GM12878 (cell line): ENCODE results near the gene SDK2. TPM values are rescaled to one million over a fixed set of nuclear protein-coding genes. Genes with fewer than 3 reads are reported as not detected.

Experiments used
- ATAC-seq: fragments of 200-7000 bp; cut with Tn5 transposase; 3 replicates; pipeline ENCODE4 v1.9.1; 2020; ENCODE audit warnings: mild to moderate bottlenecking, moderate library complexity
- BruUV-seq: library from RNA; stranded (reverse); fragments of 400-500 nt; replicated peaks from 2 replicates; lab custom pipeline; 2021; lab: Mats Ljungman, UMichigan
- CTCF ChIA-PET: fragments of 300-600 bp; sonication (Branson Sonifier 250); formaldehyde crosslinking; extraction: SDS; loops from one replicate; lab custom pipeline; 2021; ENCODE audit warnings: inconsistent platforms; lab: Yijun Ruan, JAX
- POLR2A ChIA-PET: fragments of 350-600 bp; formaldehyde crosslinking; extraction: SDS; loops from one replicate; lab custom pipeline; 2021; ENCODE audit warnings: inconsistent platforms; lab: Charles Lee
- RAD21 ChIA-PET: fragments of 300-600 bp; sonication (Branson Sonifier 250); formaldehyde crosslinking; loops from one replicate; lab custom pipeline; 2023; ENCODE audit warnings: antibody characterized with exemption; ENCODE audit not compliant: unreplicated experiment; lab: Charles Lee
- SMC1A ChIA-PET: fragments of 300-600 bp; sonication (Branson Sonifier 250); formaldehyde crosslinking; loops from one replicate; lab custom pipeline; 2023; ENCODE audit not compliant: unreplicated experiment, uncharacterized antibody; lab: Charles Lee
- DNase-seq: peaks from one replicate; pipeline ENCODE4 v3.0.0-alpha.2; 2011; ENCODE audit warnings: low read depth, low spot score
- FAIRE-seq: peaks from 3 replicates; lab custom pipeline; 2011; peaks lifted over from hg19 to GRCh38; lab: Jason Lieb, UNC
- H2AFZ ChIP-seq: 2 replicates; pipeline ENCODE4 v1.6.0; 2011; ENCODE audit warnings: low read depth, low read length, control low read depth; ENCODE audit not compliant: control insufficient read depth
- H3K27ac ChIP-seq: 2 replicates; pipeline ENCODE4 v1.5.1; 2011; ENCODE audit warnings: control low read depth; ENCODE audit not compliant: control insufficient read depth, insufficient read depth
- H3K27me3 ChIP-seq, 2 experiments: replicated peaks in 1 of 2; 2 replicates each; pipeline versions ENCODE4 v1.6.0 to v1.6.1; 2011; ENCODE audit warnings: low read length in 1 of 2; ENCODE audit not compliant: control insufficient read depth in 2 of 2, insufficient read depth in 2 of 2
- H3K36me3 ChIP-seq, 2 experiments: 2 replicates each; pipeline ENCODE4 v1.5.1; 2011; ENCODE audit warnings: low read length in 1 of 2; ENCODE audit not compliant: control insufficient read depth in 2 of 2, insufficient read depth in 2 of 2
- H3K4me1 ChIP-seq: 2 replicates; pipeline ENCODE4 v1.6.1; 2011; ENCODE audit warnings: mild to moderate bottlenecking, low read length, moderate library complexity, mixed read lengths; ENCODE audit not compliant: control insufficient read depth, insufficient read depth
- H3K4me2 ChIP-seq: 2 replicates; pipeline ENCODE4 v1.6.0; 2011; ENCODE audit warnings: control low read depth; ENCODE audit not compliant: control insufficient read depth, insufficient read depth
- H3K4me3 ChIP-seq: fragments of 200-600 bp; sonication (generic); 2 replicates; pipeline ENCODE4 v1.5.1; 2016
- H3K79me2 ChIP-seq: 2 replicates; pipeline ENCODE4 v1.6.0; 2011; ENCODE audit warnings: low read length; ENCODE audit not compliant: control insufficient read depth, insufficient read depth
- H3K9ac ChIP-seq: 2 replicates; pipeline ENCODE4 v1.8.0; 2011; ENCODE audit warnings: low read length, control low read depth, mixed read lengths; ENCODE audit not compliant: control insufficient read depth, insufficient read depth
- H3K9me3 ChIP-seq: replicated peaks from 3 replicates; pipeline ENCODE4 v1.5.1; 2011; ENCODE audit warnings: mild to moderate bottlenecking, low read length; ENCODE audit not compliant: control insufficient read depth, insufficient read depth
- H4K20me1 ChIP-seq: 2 replicates; pipeline ENCODE4 v1.6.0; 2011; ENCODE audit not compliant: control insufficient read depth, insufficient read depth
- ASH2L ChIP-seq: fragments of 300-600, 200-600 bp; sonication (generic); IDR thresholded peaks from 2 replicates; pipeline ENCODE4 v1.6.1; 2017; ENCODE audit warnings: low read depth, mild to moderate bottlenecking, borderline replicate concordance
- EP300 ChIP-seq, 2 experiments: fragments of 150-350 bp in 1 of 2; IDR thresholded peaks; 2 replicates each; pipeline ENCODE4 v1.6.1; 2011 to 2012; ENCODE audit warnings: low read depth in 2 of 2, low read length in 2 of 2, borderline replicate concordance in 1 of 2, improper control_type of control experiment in 1 of 2, inconsistent platforms in 1 of 2; ENCODE audit not compliant: control insufficient read depth in 1 of 2
- HCFC1 ChIP-seq: fragments of 150-350 bp; IDR thresholded peaks from 2 replicates; pipeline ENCODE4 v1.6.1; 2014; ENCODE audit warnings: low read length
- JUNB ChIP-seq: IDR thresholded peaks from 2 replicates; pipeline ENCODE4 v1.6.1; 2016; ENCODE audit warnings: antibody characterized with exemption, mild to moderate bottlenecking
- KAT2A ChIP-seq: conservative IDR thresholded peaks from 2 replicates; pipeline ENCODE4 v1.6.1; 2011; ENCODE audit warnings: low read depth, low read length; ENCODE audit not compliant: control insufficient read depth
- RBBP5 ChIP-seq: fragments of 200-600 bp; sonication (generic); conservative IDR thresholded peaks from 2 replicates; pipeline ENCODE4 v1.6.1; 2016
- SIX5 ChIP-seq: IDR thresholded peaks from 2 replicates; pipeline ENCODE4 v1.6.1; 2011; ENCODE audit warnings: mild to moderate bottlenecking, low read depth, low read length, moderate library complexity; ENCODE audit not compliant: severe bottlenecking
- SRF ChIP-seq, 2 experiments: IDR thresholded peaks; 2 replicates each; pipeline ENCODE4 v1.6.1; 2011; ENCODE audit warnings: low read depth in 2 of 2, low read length in 2 of 2, mild to moderate bottlenecking in 1 of 2, moderate library complexity in 1 of 2
- STAT1 ChIP-seq: fragments of 450-650 bp; conservative IDR thresholded peaks from 2 replicates; pipeline ENCODE4 v1.6.1; 2014; ENCODE audit warnings: antibody characterized with exemption, mild to moderate bottlenecking
- STAT3 ChIP-seq: IDR thresholded peaks from 2 replicates; pipeline ENCODE4 v1.6.1; 2011; ENCODE audit warnings: low read depth, low read length, improper control_type of control experiment
- YBX1 ChIP-seq: fragments of 450-650 bp; IDR thresholded peaks from 2 replicates; pipeline ENCODE4 v1.6.1; 2016; ENCODE audit warnings: antibody characterized with exemption
- ZNF207 ChIP-seq: fragments of 450-650 bp; IDR thresholded peaks from 2 replicates; pipeline ENCODE4 v1.6.1; 2014; ENCODE audit warnings: antibody characterized with exemption, mild to moderate bottlenecking, borderline replicate concordance
- ZNF24 ChIP-seq: fragments of 450-650 bp; IDR thresholded peaks from 2 replicates; pipeline ENCODE4 v1.6.1; 2017; ENCODE audit warnings: antibody characterized with exemption, mild to moderate bottlenecking
- ZNF384 ChIP-seq: IDR thresholded peaks from 2 replicates; pipeline ENCODE4 v1.6.1; 2012; ENCODE audit warnings: low read depth, mild to moderate bottlenecking, low read length, improper control_type of control experiment, borderline replicate concordance
- WGBS: methylation state at CpG from one replicate; pipeline ENCODE4 v1.1.6; 2016; ENCODE audit warnings: low lambda C conversion rate; ENCODE audit not compliant: insufficient replicate concordance, insufficient coverage; ENCODE audit errors: missing lambda C conversion rate; 5-methylcytosine and 5-hydroxymethylcytosine counted together
- in situ Hi-C: fragments of 300-500 bp; cut with MboI; formaldehyde crosslinking; loops from 9 replicates; pipeline ENCODE4 v1.14.3; 2018; ENCODE audit warnings: mixed read lengths
- intact Hi-C: fragments of 100-400 bp; cut with micrococcal nuclease; formaldehyde crosslinking; loops from one replicate; pipeline ENCODE4 v1.14.2; 2022; ENCODE audit not compliant: unreplicated experiment
- polyA plus RNA-seq, 11 experiments: library from polyadenylated mRNA; depleted of rRNA in 4 of 11; unstranded in 6 of 11; stranded (reverse) in 5 of 11; fragments of >200 nt; fragmentation: Nextera tagmentation in 4 of 11; fragmentation: Illumina TruSeq in 1 of 11; extraction: Ambion mirVana in 4 of 11; extraction: Trizol in 1 of 11; gene quantifications; 1 replicate in 1 of 11; 2 replicates in 10 of 11; pipeline versions ENCODE4 v1.2.1 to v1.2.3, GENCODE V29; 2011 to 2016; ENCODE audit warnings: inconsistent platforms in 2 of 11, missing spikeins in 2 of 11, low read depth in 1 of 11
- total RNA-seq, 4 experiments: library from RNA; depleted of rRNA in 3 of 4; stranded (reverse); fragments of >200 nt in 3 of 4; fragmentation: Illumina TruSeq in 1 of 4; extraction: Trizol in 1 of 4; gene quantifications; 2 replicates each; pipeline versions ENCODE4 v1.2.1 to v1.2.3, GENCODE V29; 2013 to 2021
- TF ChIP-seq, protein P1 (sequence below): IDR thresholded peaks from 2 replicates; pipeline ENCODE4 v1.6.1; 2012; ENCODE audit warnings: low read depth, low read length, improper control_type of control experiment
- TF ChIP-seq, protein P2 (sequence below): IDR thresholded peaks from 2 replicates; pipeline ENCODE4 v1.6.1; 2012; ENCODE audit warnings: low read depth, low read length, improper control_type of control experiment

SDK2 gene
- total and polyA plus RNA-seq, 10 of the 15 experiments (the other 5 are each of a cell fraction or from before 2014, with no cell fraction given): 0.03 to 0.08 (median 0.03) TPM; not detected in 7

DNA sequence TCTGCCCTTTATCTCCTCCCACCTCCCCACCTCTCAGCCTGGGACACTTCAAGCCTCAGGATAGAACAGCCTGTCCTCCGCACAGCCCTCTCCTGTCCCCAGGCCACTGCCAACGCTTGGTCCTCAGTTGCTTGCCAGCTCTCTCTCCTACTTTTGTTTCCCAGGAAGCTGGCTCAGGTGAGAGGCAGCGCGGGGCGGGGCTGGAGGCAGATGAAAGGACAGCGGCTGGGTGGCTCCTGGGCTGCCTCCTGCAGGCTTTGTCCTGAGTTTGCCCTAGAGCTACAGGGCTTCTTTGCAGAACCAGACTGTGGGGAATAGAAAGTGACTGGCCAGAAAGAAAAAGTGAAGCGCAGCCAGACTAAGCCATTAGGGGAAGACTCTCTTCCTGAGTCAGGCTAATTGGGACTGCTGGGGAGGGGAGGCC lies 284.2 kb downstream of the SDK2 start:
- DNase-seq (no peak), FAIRE-seq (no peak), ATAC-seq (peak; percentile 64)
- WGBS: 41% methylated on average over 7 of the region's 7 CpGs
- H4K20me1 ChIP-seq: no peaks in the 10 kb centered on the region
- H2AFZ ChIP-seq: no peak overlapping the region
- H3K4me1 ChIP-seq: no peaks in the 10 kb centered on the region
- ChIA-PET CTCF (interaction anchor here (0.7 to 0.9 kb wide), 4 partner anchors 9 to 168 kb away, joined by 3 to 4 read pairs (median 3); no protein-coding TSS in a partner anchor), SMC1A (interaction anchor here (0.6 to 1.0 kb wide), 2 partner anchors 15 to 1063 kb away, joined by 3 read pairs; no protein-coding TSS in a partner anchor), RAD21 (interaction anchor here (0.7 kb wide), 2 partner anchors 62 to 342 kb away, joined by 3 to 4 read pairs; no protein-coding TSS in a partner anchor), POLR2A (interaction anchor here (0.7 to 1.2 kb wide), 2 partner anchors 47 to 1721 kb away, joined by 7 to 9 read pairs; no protein-coding TSS in a partner anchor)
- no peak overlapping the region for H3K4me2 ChIP-seq
- no peak overlapping the region for H3K9ac ChIP-seq
- H3K9me3 ChIP-seq: no peaks in the 10 kb centered on the region
- no TSS peak for BruUV-seq
- intact Hi-C loops: no loop called here
- TF ChIP-seq SRF (IDR thresholded peaks at IDR 0.05; ENCODE audit: low read depth in 2 of 2, low read length in 2 of 2): no peak
- no peak for TF ChIP-seq STAT3
- no peaks in the 10 kb centered on the region for H3K36me3 ChIP-seq
- no peaks in the 10 kb centered on the region for H3K79me2 ChIP-seq
- no peak overlapping the region for H3K4me3 ChIP-seq
- no peaks in the 10 kb centered on the region; a peak in 1 of 4 replicates for H3K27me3 ChIP-seq
- in situ Hi-C loops: no loop called here
- H3K27ac ChIP-seq: no peak overlapping the region

DNA sequence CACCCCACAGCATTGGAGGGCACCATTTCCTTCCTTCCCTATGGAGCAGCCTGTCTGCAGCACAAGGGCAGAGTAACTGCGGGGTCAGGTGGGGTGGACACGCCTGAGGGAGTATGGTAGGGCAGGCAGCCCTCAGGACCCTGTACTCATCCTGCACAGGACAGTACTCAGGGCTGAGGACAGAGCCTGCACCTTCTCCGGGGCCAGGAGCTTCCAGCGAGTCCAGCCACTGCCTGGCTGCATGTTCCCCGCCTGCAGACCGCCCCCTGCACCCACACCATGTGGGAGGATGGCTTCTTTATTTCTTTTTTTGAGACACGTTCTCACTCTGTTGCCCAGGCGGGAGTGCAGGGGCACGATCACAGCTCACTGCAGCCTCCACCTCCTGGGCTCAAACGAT lies 284.9 kb downstream of the SDK2 start:
- H3K27me3 ChIP-seq: no peaks in the 10 kb centered on the region; a peak in 1 of 4 replicates
- no peaks in the 10 kb centered on the region for H3K36me3 ChIP-seq
- in situ Hi-C loops: no loop called here
- BruUV-seq: no TSS peak
- H3K9me3 ChIP-seq: no peaks in the 10 kb centered on the region
- no peak overlapping the region for H2AFZ ChIP-seq
- ATAC-seq: peak; percentile 13; the same call in 1 of the 3 replicates
- RAD21 ChIA-PET: no interaction called here
- no peak overlapping the region for H3K4me3 ChIP-seq
- H3K27ac ChIP-seq: no peak overlapping the region
- POLR2A ChIA-PET: no interaction called here
- no peak for FAIRE-seq
- CTCF ChIA-PET: interaction anchor here (0.7 kb wide), 1 partner anchor 10 kb away, joined by 3 read pairs; no protein-coding TSS in a partner anchor
- no peaks in the 10 kb centered on the region for H3K4me1 ChIP-seq
- intact Hi-C loops: no loop called here
- SMC1A ChIA-PET: interaction anchor here (0.6 to 1.0 kb wide), 2 partner anchors 15 to 1064 kb away, joined by 3 read pairs; no protein-coding TSS in a partner anchor
- 9% methylated on average over 10 of the region's 10 CpGs for WGBS
- H4K20me1 ChIP-seq: no peaks in the 10 kb centered on the region
- no peak for DNase-seq
- no peaks in the 10 kb centered on the region for H3K79me2 ChIP-seq
- H3K9ac ChIP-seq: no peak overlapping the region
- H3K4me2 ChIP-seq: no peak overlapping the region
- TF ChIP-seq, protein P1, sequence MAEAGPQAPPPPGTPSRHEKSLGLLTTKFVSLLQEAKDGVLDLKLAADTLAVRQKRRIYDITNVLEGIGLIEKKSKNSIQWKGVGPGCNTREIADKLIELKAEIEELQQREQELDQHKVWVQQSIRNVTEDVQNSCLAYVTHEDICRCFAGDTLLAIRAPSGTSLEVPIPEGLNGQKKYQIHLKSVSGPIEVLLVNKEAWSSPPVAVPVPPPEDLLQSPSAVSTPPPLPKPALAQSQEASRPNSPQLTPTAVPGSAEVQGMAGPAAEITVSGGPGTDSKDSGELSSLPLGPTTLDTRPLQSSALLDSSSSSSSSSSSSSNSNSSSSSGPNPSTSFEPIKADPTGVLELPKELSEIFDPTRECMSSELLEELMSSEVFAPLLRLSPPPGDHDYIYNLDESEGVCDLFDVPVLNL: no peak
- no peak for TF ChIP-seq RBBP5
- TF ChIP-seq, protein P2, sequence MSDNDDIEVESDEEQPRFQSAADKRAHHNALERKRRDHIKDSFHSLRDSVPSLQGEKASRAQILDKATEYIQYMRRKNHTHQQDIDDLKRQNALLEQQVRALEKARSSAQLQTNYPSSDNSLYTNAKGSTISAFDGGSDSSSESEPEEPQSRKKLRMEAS: no peak
- no peak for TF ChIP-seq YBX1
- TF ChIP-seq ZNF384: no peak
- no peak for TF ChIP-seq SIX5
- TF ChIP-seq STAT1: no peak
- no peak for TF ChIP-seq ZNF207
- no peak for TF ChIP-seq ASH2L
- no peak for TF ChIP-seq ZNF24
- no peak for TF ChIP-seq EP300 (IDR thresholded peaks at IDR 0.05; ENCODE audit: borderline replicate concordance in 1 of 2, control insufficient read depth in 1 of 2, low read depth in 2 of 2, low read length in 2 of 2)
- no peak for TF ChIP-seq HCFC1
- TF ChIP-seq JUNB: no peak
- no peak for TF ChIP-seq KAT2A
